ENCODE results near the gene CYP3A5.

Gene CYP3A5

GRCh38 chr7:99619571-99620130 is 60.1 kb downstream of the CYP3A5 start:
- Histone ChIP-seq H3K27ac (replicated peaks) (no peak overlapping the region), H3K4me3 (replicated peaks; ENCODE audit: insufficient read depth, low read length) (no peak overlapping the region), H3K27me3 (ENCODE audit: insufficient read depth, poor library complexity, severe bottlenecking) (no peaks in the 10 kb centered on the region)
- no peak for DNase-seq (ENCODE audit: low read depth in 1 of 2, low spot score in 1 of 2)
- TF ChIP-seq CTCF (IDR thresholded peaks at IDR 0.05; ENCODE audit: insufficient read depth, low read length) (no peak), REST (IDR thresholded peaks at IDR 0.05; ENCODE audit: insufficient replicate concordance, low read depth) (no peak), SPI1 (IDR thresholded peaks at IDR 0.05; ENCODE audit: borderline replicate concordance, low read depth) (no peak), POLR2AphosphoS5 (IDR thresholded peaks at IDR 0.05; ENCODE audit: low read depth) (no peak), GABPA (IDR thresholded peaks at IDR 0.05; ENCODE audit: low read depth) (no peak)

GRCh38 chr7:99618726-99619125 is 61.1 kb downstream of the CYP3A5 start:
- Histone ChIP-seq H3K27me3 (ENCODE audit: insufficient read depth, poor library complexity, severe bottlenecking) (no peaks in the 10 kb centered on the region), H3K4me3 (replicated peaks; ENCODE audit: insufficient read depth, low read length) (no peak overlapping the region), H3K27ac (replicated peaks) (no peak overlapping the region)
- DNase-seq (ENCODE audit: low read depth in 1 of 2, low spot score in 1 of 2), result no peak
- TF ChIP-seq GABPA (IDR thresholded peaks at IDR 0.05; ENCODE audit: low read depth) (no peak), SPI1 (IDR thresholded peaks at IDR 0.05; ENCODE audit: borderline replicate concordance, low read depth) (no peak), REST (IDR thresholded peaks at IDR 0.05; ENCODE audit: insufficient replicate concordance, low read depth) (no peak), CTCF (IDR thresholded peaks at IDR 0.05; ENCODE audit: insufficient read depth, low read length) (no peak), POLR2AphosphoS5 (IDR thresholded peaks at IDR 0.05; ENCODE audit: low read depth) (no peak)

- TF ChIP-seq CTCF (IDR thresholded peaks at IDR 0.05; ENCODE audit: insufficient read depth, low read length) (no peak), POLR2AphosphoS5 (IDR thresholded peaks at IDR 0.05; ENCODE audit: low read depth) (no peak), GABPA (IDR thresholded peaks at IDR 0.05; ENCODE audit: low read depth) (no peak), REST (IDR thresholded peaks at IDR 0.05; ENCODE audit: insufficient replicate concordance, low read depth) (no peak), SPI1 (IDR thresholded peaks at IDR 0.05; ENCODE audit: borderline replicate concordance, low read depth) (no peak)
- peak overlapping the region; percentile 95 for H3K4me3 ChIP-seq (replicated peaks; ENCODE audit: insufficient read depth, low read length)
- DNase-seq (ENCODE audit: low read depth in 1 of 2, low spot score in 1 of 2), result peak in 1 of 2 experiments; percentile 15
- H3K27ac ChIP-seq (replicated peaks), result peak overlapping the region; percentile 87
- H3K27me3 ChIP-seq (ENCODE audit: insufficient read depth, poor library complexity, severe bottlenecking), result no peaks in the 10 kb centered on the region
Measured at GRCh38 chr7:99617192-99617781, 62.5 kb downstream of the CYP3A5 start.
